DLD1 (cell line): ENCODE data around the gene LTBP2.

Experiments
- in situ Hi-C: cut with HindIII; loops from 2 replicates; pipeline ENCODE4 v1.10.0; 2017; ENCODE audit warnings: low sequenced_read_pairs

The LTBP2 gene

GRCh38 chr14:74495356-74495755, 116.7 kb downstream of the LTBP2 start:
- in situ Hi-C loops = no loop called here

GRCh38 chr14:74493343-74494261, 118.4 kb downstream of the LTBP2 start, which contains the start of gene ISCA2:
Gene ISCA2 (plus strand): TSS chr14:74493765. CDS start chr14:74493775, 10 bp downstream.
- in situ Hi-C loops = no loop called here

GRCh38 chr14:74492776-74493342, 119.2 kb downstream of the LTBP2 start, which contains the start of gene NPC2:
Gene NPC2 (minus strand): TSS chr14:74493305. CDS start chr14:74493274, 31 bp downstream.
- in situ Hi-C loops = no loop called here

GRCh38 chr14:74491956-74492775, 119.9 kb downstream of the LTBP2 start:
- in situ Hi-C loops = no loop called here

GRCh38 chr14:74490486-74490885, 121.6 kb downstream of the LTBP2 start:
- in situ Hi-C loops = no loop called here

GRCh38 chr14:74488786-74489397, 123.1 kb downstream of the LTBP2 start:
- in situ Hi-C loops = loop anchor here (5.0 to 10.0 kb wide), 2 partner anchors 73 to 134 kb away; no protein-coding TSS in a partner anchor

- in situ Hi-C loops = loop anchor here (5.0 to 10.0 kb wide), 2 partner anchors 76 to 131 kb away; no protein-coding TSS in a partner anchor
Observed at GRCh38 chr14:74486164-74486563, 125.9 kb downstream of the LTBP2 start.

- in situ Hi-C loops = loop anchor here (10.0 kb wide), 1 partner anchor 129 kb away; no protein-coding TSS in a partner anchor
Observed at GRCh38 chr14:74483321-74483720, 128.7 kb downstream of the LTBP2 start.

- in situ Hi-C loops = loop anchor here (10.0 kb wide), 1 partner anchor 128 kb away; no protein-coding TSS in a partner anchor
Observed at GRCh38 chr14:74482571-74482970, 129.5 kb downstream of the LTBP2 start.

- in situ Hi-C loops = loop anchor here (10.0 kb wide), 1 partner anchor 125 kb away; no protein-coding TSS in a partner anchor
Observed at GRCh38 chr14:74480046-74480445, 132.0 kb downstream of the LTBP2 start.

- in situ Hi-C loops = no loop called here
Observed at GRCh38 chr14:74478996-74479635, 132.9 kb downstream of the LTBP2 start.

- in situ Hi-C loops = no loop called here
Observed at GRCh38 chr14:74476607-74477006, 135.4 kb downstream of the LTBP2 start.

GRCh38 chr14:74476107-74476506, 135.9 kb downstream of the LTBP2 start:
- in situ Hi-C loops = no loop called here

GRCh38 chr14:74475678-74476077, 136.4 kb downstream of the LTBP2 start:
- in situ Hi-C loops = no loop called here

- in situ Hi-C loops = no loop called here
Observed at GRCh38 chr14:74474376-74474775, 137.7 kb downstream of the LTBP2 start.

- in situ Hi-C loops = no loop called here
Observed at GRCh38 chr14:74472601-74473000, 139.4 kb downstream of the LTBP2 start.

- in situ Hi-C loops = no loop called here
Observed at GRCh38 chr14:74469548-74470518, 142.2 kb downstream of the LTBP2 start.

GRCh38 chr14:74468513-74468912, 143.5 kb downstream of the LTBP2 start:
- in situ Hi-C loops = no loop called here

- in situ Hi-C loops = no loop called here
Observed at GRCh38 chr14:74465335-74465734, 146.7 kb downstream of the LTBP2 start.
